Motor neuron (in vitro differentiated cells): ENCODE results near the gene RBM6. TPM values are rescaled to one million over a fixed set of nuclear protein-coding genes. Genes with fewer than 3 reads are reported as not detected.
"Not testable (repeated sequence)": the region's sequence is repeated elsewhere in the genome, so short reads cannot be mapped to it uniquely, and the experiment has no call there.

Experiments used
- ATAC-seq, 8 experiments: fragments of 200-7000 bp; cut with Tn5 transposase; replicated peaks in 6 of 8; 2 replicates each; pipeline ENCODE4 v1.8.0; 2021; ENCODE audit warnings: mild to moderate bottlenecking in 8 of 8, moderate library complexity in 8 of 8
- H3K27ac ChIP-seq, 2 donors: fragments of 250-450 bp; sonication (Bioruptor Pico); 2 replicates each; pipeline ENCODE4 v1.9.0; 2021; ENCODE audit warnings: antibody characterized with exemption in 2 of 2, mild to moderate bottlenecking in 2 of 2, moderate library complexity in 1 of 2
- H3K4me1 ChIP-seq, 2 donors: fragments of 250-450 bp; sonication (Bioruptor Pico); replicated peaks in 1 of 2; 2 replicates each; pipeline ENCODE4 v1.6.1; 2021; ENCODE audit warnings: antibody characterized with exemption in 2 of 2, mild to moderate bottlenecking in 2 of 2, moderate library complexity in 1 of 2
- H3K4me3 ChIP-seq, 5 donors: fragments of 250-450 bp; sonication (Bioruptor Pico); 2 replicates each; pipeline ENCODE4 v1.9.0; 2021; ENCODE audit warnings: antibody characterized with exemption in 5 of 5, mild to moderate bottlenecking in 5 of 5, moderate library complexity in 4 of 5
- WGBS, 10 experiments: fragments of 450-650 bp; shearing (Covaris generic); methylation state at CpG; one replicate each; pipeline ENCODE4 v1.0.0; 2022; 5-methylcytosine and 5-hydroxymethylcytosine counted together
- in situ Hi-C, 9 experiments: fragments of 400-800 bp; cut with MboI; loops; one replicate each; pipeline ENCODE4 v1.15.0; 2021; ENCODE audit warnings: low sequenced_read_pairs in 9 of 9, low pct_unique_long_range_greater_than_20kb in 2 of 9; ENCODE audit not compliant: unreplicated experiment in 9 of 9
- total RNA-seq, 8 experiments: library from RNA; unstranded; fragments of 300-600 nt; gene quantifications; 2 replicates each; pipeline versions ENCODE4 v1.2.3 to v1.2.4, GENCODE V29; 2022

RBM6 gene
- total RNA-seq, 8 experiments from 2014 or later = 52.4 to 193 (median 65.5) TPM

DNA sequence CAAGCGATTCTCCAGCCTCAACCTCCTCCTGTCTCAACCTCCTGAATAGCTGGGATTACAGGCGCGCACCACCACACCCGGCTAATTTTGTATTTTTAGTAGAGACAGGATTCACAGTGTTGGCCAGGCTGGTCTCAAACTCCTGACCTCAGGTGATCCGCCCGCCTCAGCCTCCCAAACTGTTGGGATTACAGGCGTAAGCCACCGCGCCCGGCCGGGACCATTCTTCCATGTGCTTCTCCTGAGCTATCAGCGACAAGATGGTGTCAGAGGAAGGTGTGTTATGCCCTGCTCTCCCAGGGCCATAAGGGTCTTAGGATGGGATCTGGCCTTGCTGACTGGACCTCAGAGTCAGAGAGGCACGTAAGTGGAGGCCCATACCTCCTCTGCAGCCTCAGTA lies 35.5 kb upstream of the RBM6 start:
- H3K4me1 ChIP-seq, H3K27ac ChIP-seq, H3K4me3 ChIP-seq, ATAC-seq: not testable (repeated sequence)
- in situ Hi-C loops = loop anchor here in 1 of 9 experiments (25.0 kb wide), 1 partner anchor 92 kb away; the partner anchor contains the start of genes INKA1 and UBA7
- 60 to 100% (median 95%) methylated on average over 1 to 11 of the region's 13 CpGs; no CpG with 5 or more reads in 1 of the 10 experiments for WGBS, 10 experiments

DNA sequence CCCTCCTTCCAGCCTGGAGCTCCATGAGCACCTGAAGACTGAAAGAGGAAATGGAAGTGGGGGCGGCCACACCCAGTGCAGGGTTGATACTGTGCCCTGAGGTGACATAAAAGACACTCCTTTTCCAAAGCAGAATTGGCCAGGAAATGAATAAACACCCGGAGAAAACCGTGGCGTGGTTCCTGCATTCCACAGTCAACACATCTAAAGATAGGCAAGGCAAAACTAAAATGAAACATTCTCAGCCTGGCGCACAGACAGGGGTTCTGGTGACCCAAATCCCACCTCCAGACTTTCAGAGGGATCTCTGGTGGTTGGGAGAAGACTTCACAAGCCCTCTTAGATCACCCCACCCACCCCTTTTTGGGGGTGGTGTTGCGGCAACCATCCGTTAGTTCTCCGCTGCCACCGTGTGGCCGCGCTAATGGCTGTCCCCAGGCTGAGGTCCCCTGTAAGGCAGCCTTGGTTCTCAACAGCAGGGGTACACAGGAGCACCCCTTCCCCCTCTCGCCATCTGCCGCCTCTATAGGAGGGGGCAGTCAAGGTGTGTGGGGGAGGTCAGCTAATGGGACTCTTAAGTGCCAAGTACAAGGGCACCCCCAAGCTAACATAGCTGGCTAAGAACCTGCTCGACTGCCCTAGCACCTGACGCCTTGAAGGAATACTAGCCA lies 33.7 kb upstream of the RBM6 start:
- H3K4me1 ChIP-seq = peaks cover 0 to 8% of the 10 kb centered on the region in 2 donors
- whole genome bisulfite sequencing, 10 experiments = 5 to 93% (median 46%) methylated on average over 1 to 6 of the region's 15 CpGs; no CpG with 5 or more reads in 5 of the 10 experiments
- in situ Hi-C loops = loop anchor here in 1 of 9 experiments (25.0 kb wide), 1 partner anchor 94 kb away; the partner anchor contains the start of genes INKA1 and UBA7
- peak; percentile 62 to 79 (median 72) for ATAC-seq
- H3K4me3 ChIP-seq = no peak overlapping the region
- no peak overlapping the region for H3K27ac ChIP-seq

DNA sequence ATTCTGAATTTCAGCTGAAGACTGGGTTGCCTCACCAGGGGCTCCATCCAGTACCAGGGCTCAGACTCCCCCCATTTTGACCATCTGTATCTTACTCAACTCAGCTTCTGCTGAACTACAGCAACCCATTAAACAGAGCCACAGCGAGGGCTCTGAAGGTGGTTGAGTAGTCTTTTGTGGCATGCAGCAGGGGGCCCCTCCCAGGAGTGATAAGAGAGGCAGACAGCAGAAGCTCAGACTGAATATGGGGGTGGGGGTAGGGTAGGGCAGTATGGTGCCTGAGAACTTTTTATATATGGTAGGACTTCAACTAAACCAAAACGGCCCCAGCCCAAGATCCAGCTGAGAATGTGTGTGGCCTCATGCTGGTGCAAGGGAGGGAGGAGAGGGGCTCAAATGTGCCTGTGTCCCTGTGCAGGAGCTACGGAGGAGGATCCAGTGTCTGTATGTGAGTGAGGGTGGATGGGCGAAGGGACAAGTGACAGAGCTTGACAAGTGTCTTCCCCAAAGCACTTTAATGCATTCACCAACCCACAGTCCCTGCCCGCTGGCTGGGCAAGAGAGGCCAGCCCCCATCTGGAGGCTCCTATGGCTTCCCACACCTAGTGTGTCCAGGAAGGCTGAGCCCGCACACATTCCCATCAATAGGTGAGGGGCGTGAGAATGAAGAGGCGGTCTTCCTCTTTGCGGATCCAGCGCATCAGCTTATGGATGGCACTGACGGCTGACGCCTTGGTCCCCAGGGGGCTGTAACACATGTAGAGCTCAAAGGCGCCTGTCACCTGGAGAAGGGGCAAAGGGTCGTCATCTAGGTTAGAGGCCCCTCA lies 31.4 kb upstream of the RBM6 start:
- no peak overlapping the region for H3K4me3 ChIP-seq
- peaks cover 0 to 8% of the 10 kb centered on the region in 2 donors for H3K4me1 ChIP-seq
- H3K27ac ChIP-seq = no peak overlapping the region
- ATAC-seq = no peak
- in situ Hi-C loops = loop anchor here in 1 of 9 experiments (25.0 kb wide), 1 partner anchor 96 kb away; the partner anchor contains the start of genes INKA1 and UBA7
- WGBS, 10 experiments = 20 to 100% (median 80%) methylated on average over 1 to 5 of the region's 14 CpGs; no CpG with 5 or more reads in 5 of the 10 experiments

DNA sequence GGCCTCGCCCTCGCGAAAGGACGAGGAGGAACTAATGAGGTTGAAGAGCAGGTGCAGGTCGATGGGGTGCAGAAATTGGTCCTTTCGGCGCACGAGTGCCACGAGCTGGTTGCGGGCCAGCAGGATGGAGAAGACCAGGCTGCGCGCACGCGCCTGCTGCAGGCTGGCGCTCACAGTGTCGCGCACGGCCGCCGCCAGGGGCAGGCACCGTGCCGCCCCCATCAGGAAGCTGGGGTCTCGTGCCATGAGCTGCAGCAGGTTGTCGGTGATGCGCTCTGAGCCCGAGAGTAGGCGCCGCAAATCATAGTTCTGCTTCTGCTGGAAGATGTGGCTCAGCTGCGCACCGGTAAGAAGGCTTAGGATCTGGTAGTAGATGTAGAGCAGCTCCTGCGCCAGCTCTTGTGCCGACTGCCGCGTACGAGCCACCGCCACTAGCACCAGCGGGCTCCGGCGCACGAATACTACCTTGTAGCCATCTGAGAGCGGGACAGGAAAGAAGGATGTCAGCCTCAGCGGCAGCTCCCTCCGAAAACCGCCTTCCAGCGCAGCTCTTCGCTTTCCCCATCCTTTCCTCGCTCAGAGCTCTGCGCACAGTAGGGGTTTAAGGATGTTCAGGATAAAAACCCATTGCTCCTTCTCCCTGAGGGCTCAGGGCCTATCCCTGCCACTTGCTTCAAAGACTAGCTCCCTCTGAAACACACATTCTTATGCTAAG lies 29.4 kb upstream of the RBM6 start:
- Histone ChIP-seq H3K4me3 (no peak overlapping the region), H3K27ac (no peak overlapping the region), H3K4me1 (peaks cover 0 to 3% of the 10 kb centered on the region in 2 donors)
- ATAC-seq = peak in 4 of 8 experiments; percentile 44 to 57 (median 50)
- in situ Hi-C loops = loop anchor here in 1 of 9 experiments (25.0 kb wide), 1 partner anchor 98 kb away; the partner anchor contains the start of genes INKA1 and UBA7
- WGBS, 10 experiments = 32 to 100% (median 79%) methylated on average over 1 to 9 of the region's 48 CpGs; no CpG with 5 or more reads in 4 of the 10 experiments

- Histone ChIP-seq H3K27ac (no peak overlapping the region), H3K4me3 (no peak overlapping the region), H3K4me1 (peaks cover 0 to 2% of the 10 kb centered on the region in 2 donors)
- ATAC-seq = no peak
- in situ Hi-C loops = loop anchor here in 1 of 9 experiments (25.0 kb wide), 1 partner anchor 99 kb away; the partner anchor contains the start of genes INKA1 and UBA7
- 100% methylated on average over 1 to 2 of the region's 2 CpGs; no CpG with 5 or more reads in 8 of the 10 experiments for WGBS, 10 experiments
Measured at GRCh38 chr3:49911124-49911420, 28.9 kb upstream of the RBM6 start.

- ATAC-seq = no peak
- in situ Hi-C loops = loop anchor here in 1 of 9 experiments (25.0 kb wide), 1 partner anchor 99 kb away; the partner anchor contains the start of genes INKA1 and UBA7
- WGBS, 10 experiments = 92 to 100% (median 100%) methylated on average over 2 to 3 of the region's 15 CpGs; no CpG with 5 or more reads in 7 of the 10 experiments
- Histone ChIP-seq H3K4me3 (no peak overlapping the region), H3K4me1 (no peaks in the 10 kb centered on the region), H3K27ac (no peak overlapping the region)
Measured at GRCh38 chr3:49911611-49912010, 28.3 kb upstream of the RBM6 start.

DNA sequence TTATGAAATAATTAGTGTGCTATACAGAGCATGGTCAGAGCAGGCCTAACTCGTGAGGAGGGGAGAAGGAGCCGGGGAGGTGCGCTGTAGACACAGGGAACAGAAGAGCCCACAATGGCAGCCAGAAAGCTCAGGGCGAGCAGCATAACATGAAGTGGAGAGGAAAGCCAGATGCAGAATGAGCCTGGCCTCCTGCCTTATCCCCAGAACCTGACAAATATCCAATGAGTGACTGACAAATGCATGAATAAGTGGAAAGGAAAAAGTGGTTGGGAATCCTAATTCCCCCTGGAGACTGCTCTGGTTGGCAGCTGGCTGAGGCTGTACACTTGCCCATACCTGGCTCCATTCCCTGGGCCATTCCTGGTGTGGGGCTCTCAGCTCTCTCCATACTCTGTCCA lies 27.1 kb upstream of the RBM6 start:
- no peak overlapping the region for H3K4me3 ChIP-seq
- H3K4me1 ChIP-seq = no peaks in the 10 kb centered on the region
- H3K27ac ChIP-seq = no peak overlapping the region
- in situ Hi-C loops = loop anchor here in 1 of 9 experiments (25.0 kb wide), 1 partner anchor 101 kb away; the partner anchor contains the start of genes INKA1 and UBA7
- ATAC-seq = peak in 1 of 8 experiments; percentile 79
- whole genome bisulfite sequencing, 10 experiments = 67 to 100% (median 90%) methylated on average over 1 to 4 of the region's 4 CpGs; no CpG with 5 or more reads in 2 of the 10 experiments

GRCh38 chr3:49914906-49915305 lies 25.0 kb upstream of the RBM6 start:
- WGBS, 10 experiments = 20 to 100% (median 83%) methylated on average over 1 to 2 of the region's 2 CpGs; no CpG with 5 or more reads in 5 of the 10 experiments
- no peak overlapping the region for H3K27ac ChIP-seq
- H3K4me1 ChIP-seq = no peaks in the 10 kb centered on the region
- peak in 3 of 8 experiments; percentile 74 to 97 (median 94) for ATAC-seq
- in situ Hi-C loops = loop anchor here in 1 of 9 experiments (25.0 kb wide), 1 partner anchor 103 kb away; the partner anchor contains the start of genes INKA1 and UBA7
- no peak overlapping the region for H3K4me3 ChIP-seq

DNA sequence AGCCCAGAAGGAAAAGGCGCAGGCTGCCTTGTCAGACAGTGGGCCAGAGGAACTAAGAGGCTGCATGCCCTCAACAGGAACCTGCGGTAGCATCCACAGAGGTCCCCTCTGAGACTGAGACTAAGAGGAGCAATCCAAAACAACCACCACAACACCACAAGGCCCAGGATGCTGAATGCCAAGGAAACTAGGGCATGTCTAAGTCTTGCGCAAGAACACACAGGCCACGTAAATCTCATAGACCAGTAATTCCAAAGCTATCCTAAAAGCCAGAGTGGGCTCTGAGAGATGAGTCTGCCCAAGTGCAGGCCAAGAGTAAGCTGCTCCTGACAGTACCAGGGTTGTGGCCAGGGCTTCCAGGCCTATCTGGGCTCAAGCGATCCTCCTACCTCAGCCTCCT lies 23.3 kb upstream of the RBM6 start:
- Histone ChIP-seq H3K4me3 (no peak overlapping the region), H3K27ac (no peak overlapping the region), H3K4me1 (no peaks in the 10 kb centered on the region)
- WGBS, 10 experiments = 60 to 100% (median 100%) methylated on average over 1 to 3 of the region's 5 CpGs; no CpG with 5 or more reads in 3 of the 10 experiments
- in situ Hi-C loops = loop anchor here in 1 of 9 experiments (25.0 kb wide), 1 partner anchor 104 kb away; the partner anchor contains the start of genes INKA1 and UBA7
- ATAC-seq = no peak

DNA sequence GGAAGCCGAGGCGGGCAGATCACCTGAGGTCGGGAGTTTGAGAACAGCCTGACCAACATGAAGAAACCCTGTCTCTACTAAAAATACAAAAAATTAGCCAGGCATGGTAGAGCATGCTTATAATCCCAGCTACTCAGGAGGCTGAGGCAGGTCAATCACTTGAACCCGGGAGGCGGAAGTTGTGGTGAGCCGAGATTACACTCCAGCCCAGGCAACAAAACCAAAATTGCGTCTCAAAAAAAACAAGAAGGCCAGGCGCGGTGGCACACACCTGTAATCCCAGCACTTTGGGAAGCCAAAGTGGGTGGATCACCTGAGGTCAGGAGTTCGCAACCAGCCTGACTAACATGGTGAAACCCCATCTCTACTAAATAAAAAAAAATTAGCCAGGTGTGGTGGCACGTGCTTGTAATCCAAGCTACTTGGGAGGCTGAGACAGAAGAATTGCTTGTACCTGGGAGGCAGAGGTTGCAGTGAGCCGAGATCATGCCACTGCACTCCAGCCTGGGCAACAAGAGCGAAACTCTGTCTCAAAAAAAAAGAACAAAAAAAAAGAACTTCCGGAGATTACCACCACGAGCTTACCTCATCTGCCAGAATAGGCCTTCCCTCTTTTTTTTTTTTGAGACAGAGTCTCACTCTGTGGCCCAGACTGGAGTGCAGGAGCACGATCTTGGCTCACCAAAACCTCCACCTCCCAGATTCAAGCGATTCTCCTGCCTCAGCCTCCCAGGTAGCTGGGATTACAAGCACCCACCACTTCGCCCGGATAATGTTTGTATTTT lies 22.0 kb upstream of the RBM6 start:
- not testable (repeated sequence) for H3K4me1 ChIP-seq, ATAC-seq, H3K4me3 ChIP-seq, H3K27ac ChIP-seq
- in situ Hi-C loops = loop anchor here in 1 of 9 experiments (25.0 kb wide), 1 partner anchor 106 kb away; the partner anchor contains the start of genes INKA1 and UBA7
- 80 to 100% (median 95%) methylated on average over 1 to 15 of the region's 19 CpGs; no CpG with 5 or more reads in 2 of the 10 experiments for WGBS, 10 experiments

DNA sequence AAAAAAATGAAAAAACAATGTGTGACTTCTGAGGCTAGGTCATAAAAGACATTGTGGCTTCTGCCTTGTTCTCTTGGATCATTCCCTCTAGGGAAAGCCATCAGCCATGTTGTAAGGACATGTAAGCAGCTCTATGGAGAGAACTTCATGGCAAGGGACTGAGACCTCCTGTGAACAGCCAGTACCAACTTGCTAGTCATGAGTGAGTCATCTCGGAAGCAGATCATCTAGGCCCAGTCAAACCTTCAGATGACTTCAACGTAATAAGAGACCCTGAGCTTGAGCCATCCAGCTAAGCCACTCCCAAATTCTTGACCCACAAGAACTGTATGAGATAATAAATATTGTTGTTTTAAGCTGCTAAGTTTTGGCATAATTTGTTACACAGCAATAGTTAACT lies 15.3 kb upstream of the RBM6 start:
- ATAC-seq = peak in 1 of 8 experiments; percentile 8
- in situ Hi-C loops = loop anchor here in 1 of 9 experiments (25.0 kb wide), 1 partner anchor 112 kb away; the partner anchor contains the start of genes INKA1 and UBA7
- Histone ChIP-seq H3K27ac (no peak overlapping the region), H3K4me3 (no peak overlapping the region), H3K4me1 (peaks cover 4 to 8% of the 10 kb centered on the region in 2 donors)
- 17 to 88% (median 79%) methylated on average over 1 to 2 of the region's 2 CpGs; no CpG with 5 or more reads in 2 of the 10 experiments for WGBS, 10 experiments
